GM12875 (cell line): ENCODE measurements around the gene TSHZ3.

ENCODE experiments used
- H3K4me3 ChIP-seq: one replicate; pipeline ENCODE4 v1.5.1; 2011; ENCODE audit warnings: low read depth, low read length, control low read depth
- TF ChIP-seq, protein P1 (sequence below): IDR thresholded peaks from 2 replicates; pipeline ENCODE4 v1.5.1; 2011; ENCODE audit warnings: low read depth, mild to moderate bottlenecking, control low read depth, inconsistent platforms, low read length, moderate library complexity, borderline replicate concordance; ENCODE audit not compliant: insufficient read depth

TSHZ3 gene

DNA sequence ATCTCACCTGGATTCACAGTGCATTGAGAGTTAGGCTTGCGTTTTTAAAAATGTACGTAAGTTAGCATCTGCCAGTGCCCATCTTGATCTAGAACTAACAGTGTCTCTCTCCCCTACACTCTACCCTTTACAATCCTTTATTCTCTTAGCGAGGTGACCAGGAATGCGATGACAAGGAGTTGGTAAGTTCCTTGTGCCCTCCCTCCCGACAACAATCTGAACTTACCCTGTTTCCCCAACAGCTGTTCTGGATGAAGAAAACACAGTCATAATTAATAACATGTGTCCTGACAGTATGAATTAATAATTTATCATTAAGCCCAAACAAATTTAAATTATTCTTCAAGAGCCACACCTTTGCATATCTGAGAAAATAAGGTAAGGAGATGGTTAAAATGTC is 6.3 kb downstream of the TSHZ3 start:
- TF ChIP-seq, protein P1, sequence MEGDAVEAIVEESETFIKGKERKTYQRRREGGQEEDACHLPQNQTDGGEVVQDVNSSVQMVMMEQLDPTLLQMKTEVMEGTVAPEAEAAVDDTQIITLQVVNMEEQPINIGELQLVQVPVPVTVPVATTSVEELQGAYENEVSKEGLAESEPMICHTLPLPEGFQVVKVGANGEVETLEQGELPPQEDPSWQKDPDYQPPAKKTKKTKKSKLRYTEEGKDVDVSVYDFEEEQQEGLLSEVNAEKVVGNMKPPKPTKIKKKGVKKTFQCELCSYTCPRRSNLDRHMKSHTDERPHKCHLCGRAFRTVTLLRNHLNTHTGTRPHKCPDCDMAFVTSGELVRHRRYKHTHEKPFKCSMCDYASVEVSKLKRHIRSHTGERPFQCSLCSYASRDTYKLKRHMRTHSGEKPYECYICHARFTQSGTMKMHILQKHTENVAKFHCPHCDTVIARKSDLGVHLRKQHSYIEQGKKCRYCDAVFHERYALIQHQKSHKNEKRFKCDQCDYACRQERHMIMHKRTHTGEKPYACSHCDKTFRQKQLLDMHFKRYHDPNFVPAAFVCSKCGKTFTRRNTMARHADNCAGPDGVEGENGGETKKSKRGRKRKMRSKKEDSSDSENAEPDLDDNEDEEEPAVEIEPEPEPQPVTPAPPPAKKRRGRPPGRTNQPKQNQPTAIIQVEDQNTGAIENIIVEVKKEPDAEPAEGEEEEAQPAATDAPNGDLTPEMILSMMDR = no peak
- H3K4me3 ChIP-seq = no peak overlapping the region

DNA sequence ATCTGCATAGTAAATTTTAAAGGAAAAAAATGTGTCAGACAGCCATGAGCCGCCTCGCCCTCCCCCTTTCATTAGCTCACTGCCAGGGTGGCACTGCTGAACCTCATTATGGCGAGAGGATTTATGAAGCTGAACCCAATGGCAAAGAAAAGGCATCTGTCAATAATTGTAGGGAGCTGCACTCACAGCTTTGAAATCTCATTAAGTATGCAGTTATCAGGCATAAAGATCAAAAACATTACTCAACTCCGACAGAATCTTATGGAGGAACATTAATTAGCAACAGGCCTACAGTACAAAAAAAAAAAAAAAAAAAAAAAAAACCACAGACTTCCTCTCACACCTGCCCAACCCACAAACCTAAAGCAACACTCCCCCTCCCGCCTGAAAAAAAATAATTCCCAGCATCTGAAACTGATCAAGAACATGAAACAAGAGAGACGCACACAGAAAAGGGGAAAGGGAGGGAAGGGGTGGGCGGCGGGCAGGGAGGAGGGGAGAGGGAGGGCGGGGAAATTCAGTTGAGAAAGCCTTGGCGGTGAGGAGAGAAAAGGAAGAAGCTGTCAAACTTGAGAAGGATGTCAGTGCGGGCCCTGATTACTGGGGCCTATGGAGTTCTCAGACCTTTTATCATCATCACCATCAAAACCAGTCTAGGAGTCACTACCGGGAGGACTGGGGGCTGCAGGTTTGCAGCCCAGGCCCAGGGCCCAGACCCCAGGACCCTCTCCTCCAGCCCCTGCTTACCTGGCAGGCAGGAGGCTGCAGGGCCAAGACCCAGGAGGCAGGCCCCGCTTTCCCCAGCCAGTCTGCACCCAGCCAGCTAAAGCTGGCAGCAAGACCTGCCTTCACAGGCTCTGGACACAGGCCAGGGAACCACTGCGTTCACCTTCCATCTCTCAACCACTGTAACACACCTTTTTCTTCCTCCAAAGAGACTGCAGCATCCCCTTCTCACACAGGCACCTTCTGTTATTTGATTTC is 8.9 kb downstream of the TSHZ3 start:
- TF ChIP-seq, protein P1 = no peak
- H3K4me3 ChIP-seq = no peak overlapping the region

DNA sequence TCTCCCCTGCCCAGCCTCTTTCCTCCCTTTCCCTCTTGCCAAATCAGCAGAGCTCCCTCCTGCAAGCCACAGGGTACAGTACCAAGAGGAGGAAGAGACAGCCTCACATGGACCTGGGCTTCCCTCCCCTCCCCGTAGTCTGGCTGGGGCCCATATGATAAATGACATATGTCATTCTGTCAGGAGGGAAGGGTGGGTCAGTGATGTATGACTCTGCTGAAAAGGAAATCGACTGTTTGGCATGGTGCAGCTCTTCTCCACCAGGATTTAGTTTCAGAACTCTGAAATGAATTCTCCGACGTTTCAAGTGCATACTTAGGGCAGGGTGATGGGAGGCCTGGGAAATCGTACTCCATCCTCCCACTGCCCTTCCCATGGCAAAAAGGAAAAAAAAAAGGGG is 9.8 kb downstream of the TSHZ3 start:
- TF ChIP-seq, protein P1 = no peak
- H3K4me3 ChIP-seq = no peak overlapping the region

DNA sequence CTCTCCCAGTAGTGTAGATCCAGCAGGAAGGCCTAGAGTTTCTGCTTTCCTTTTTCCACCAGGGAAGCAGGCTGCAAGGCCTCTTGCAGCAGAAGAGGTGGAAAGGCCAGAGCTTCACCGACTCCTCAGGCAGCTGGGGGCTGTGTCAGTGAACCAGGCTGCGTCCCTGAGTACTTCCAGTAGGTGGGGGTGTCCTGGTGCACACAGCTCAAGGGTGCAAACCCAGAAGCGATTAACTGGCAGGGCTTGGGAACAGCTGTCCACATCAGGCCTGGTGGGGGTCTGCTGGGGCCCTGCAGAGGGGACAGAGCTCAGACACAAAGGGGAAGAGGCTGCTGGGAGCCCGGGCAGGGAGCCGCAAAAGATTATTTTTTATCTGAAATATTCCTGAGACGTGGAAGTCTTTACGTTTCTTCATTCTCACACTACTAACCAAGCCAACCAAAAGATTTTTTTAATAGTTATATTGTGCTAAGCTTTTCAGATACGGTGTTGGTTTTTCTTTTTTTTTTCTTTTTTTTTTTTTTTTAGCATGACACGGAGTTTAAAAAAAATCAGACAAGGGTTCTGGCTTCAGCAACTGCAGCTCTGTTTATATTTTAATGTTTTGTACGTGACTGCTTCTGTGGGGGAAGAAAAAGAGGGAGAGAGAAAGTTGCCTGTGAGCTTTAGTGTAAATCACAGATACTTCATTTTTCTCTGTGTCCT is 11.0 kb downstream of the TSHZ3 start:
- TF ChIP-seq, protein P1 = no peak

DNA sequence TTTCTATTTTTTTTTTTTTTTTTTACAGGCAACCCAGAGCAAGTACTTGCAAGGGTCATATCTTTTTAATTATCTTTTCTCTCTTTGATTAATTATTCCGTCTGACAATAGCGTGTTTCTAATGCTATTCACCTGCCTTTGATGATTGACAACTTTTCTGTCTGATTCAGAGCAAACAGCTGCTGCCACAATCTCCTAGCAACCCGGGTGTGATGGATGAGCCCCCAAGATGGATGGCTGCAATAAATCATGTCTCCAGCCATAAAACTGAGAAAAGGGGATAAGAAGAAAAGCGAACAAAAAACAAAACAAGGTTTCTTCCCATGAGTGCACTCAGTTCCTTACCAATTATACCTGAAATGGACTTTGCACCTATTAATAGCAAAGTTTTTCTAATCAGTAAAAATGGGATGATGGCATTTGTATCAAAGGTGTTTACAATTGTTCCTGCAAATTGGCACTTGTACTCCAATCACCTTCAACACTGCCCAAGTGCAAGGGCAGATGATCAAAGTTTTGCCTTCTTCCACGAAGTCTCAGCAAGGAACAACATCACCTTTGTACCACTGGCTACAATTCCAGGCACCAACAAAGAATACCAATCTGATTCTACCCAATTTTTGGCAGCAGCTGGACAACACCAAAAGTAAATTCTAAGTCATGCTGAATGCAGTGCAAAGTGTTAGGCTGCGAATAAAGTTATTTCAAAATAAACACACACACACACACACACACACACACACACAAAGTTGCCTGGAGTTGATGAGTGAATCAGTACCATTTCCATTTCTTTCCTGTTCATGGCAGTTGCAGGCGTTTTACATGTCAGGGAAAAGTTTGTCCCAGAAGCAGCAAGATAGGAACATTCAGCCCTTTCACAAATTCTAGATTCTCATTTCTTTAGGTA is 12.0 kb downstream of the TSHZ3 start:
- TF ChIP-seq, protein P1 = no peak
- H3K4me3 ChIP-seq = no peak overlapping the region

More for the DNA sequence above, 11.0 kb downstream of the TSHZ3 start:
- H3K4me3 ChIP-seq = no peak overlapping the region

DNA sequence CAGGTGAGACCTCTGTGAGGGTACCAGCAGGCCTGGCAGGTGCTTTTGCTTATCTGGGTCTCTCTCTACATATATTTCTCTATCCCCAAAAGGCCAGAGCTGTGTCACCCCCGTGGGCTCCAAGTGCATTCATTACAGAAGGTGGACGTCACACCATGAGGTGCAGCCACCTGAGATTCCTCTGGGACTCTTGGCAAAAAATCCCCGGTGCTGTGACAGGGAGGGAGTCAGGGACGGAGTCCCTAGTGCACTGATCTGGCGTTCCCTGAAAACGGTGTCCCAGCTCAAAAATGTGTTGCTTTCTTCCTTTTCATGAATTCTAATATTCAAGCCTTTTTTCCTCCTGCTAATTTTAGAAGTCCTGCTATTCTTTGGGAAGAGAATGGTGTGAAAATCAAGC is 13.5 kb downstream of the TSHZ3 start:
- TF ChIP-seq, protein P1 = no peak
- H3K4me3 ChIP-seq = no peak overlapping the region
